HL-60 (cell line): ENCODE results near the gene PEX11A.

ENCODE experiments used
- DNase-seq, 2 experiments: peaks; one replicate each; pipeline ENCODE4 v3.0.0-alpha.2; 2010 to 2020; ENCODE audit warnings: low read depth in 1 of 2, low spot score in 1 of 2
- H3K27ac ChIP-seq: fragments of 250-450 bp; sonication (Bioruptor Pico); replicated peaks from 2 replicates; pipeline ENCODE4 v1.5.1; 2020; ENCODE audit warnings: mild to moderate bottlenecking, moderate library complexity
- H3K27me3 ChIP-seq: fragments of 250-450 bp; sonication (Bioruptor Pico); 2 replicates; pipeline ENCODE4 v1.5.1; 2021; ENCODE audit warnings: mild to moderate bottlenecking, moderate library complexity; ENCODE audit not compliant: insufficient read depth, poor library complexity, severe bottlenecking
- H3K4me3 ChIP-seq: replicated peaks from 2 replicates; pipeline ENCODE4 v1.5.1; 2011; ENCODE audit warnings: mild to moderate bottlenecking, control low read depth, low read length; ENCODE audit not compliant: insufficient read depth
- GABPA ChIP-seq: IDR thresholded peaks from 2 replicates; pipeline ENCODE4 v1.6.1; 2012; ENCODE audit warnings: low read depth
- POLR2AphosphoS5 ChIP-seq: IDR thresholded peaks from 2 replicates; pipeline ENCODE4 v1.6.1; 2012; ENCODE audit warnings: low read depth
- SPI1 ChIP-seq: IDR thresholded peaks from 2 replicates; pipeline ENCODE4 v1.6.1; 2012; ENCODE audit warnings: low read depth, mild to moderate bottlenecking, borderline replicate concordance
- TF ChIP-seq, protein P1 (sequence below): IDR thresholded peaks from 2 replicates; pipeline ENCODE4 v1.6.1; 2012; ENCODE audit warnings: low read depth; ENCODE audit not compliant: insufficient replicate concordance
- TF ChIP-seq, protein P2 (sequence below): IDR thresholded peaks from one replicate; pipeline ENCODE4 v1.5.1; 2011; ENCODE audit warnings: low read length, control low read depth, inconsistent platforms; ENCODE audit not compliant: insufficient read depth

The PEX11A gene

GRCh38 chr15:89660556-89660955, 30.0 kb downstream of the PEX11A start:
- H3K27ac ChIP-seq: no peak overlapping the region
- H3K4me3 ChIP-seq: no peak overlapping the region
- DNase-seq: no peak
- TF ChIP-seq, protein P1, sequence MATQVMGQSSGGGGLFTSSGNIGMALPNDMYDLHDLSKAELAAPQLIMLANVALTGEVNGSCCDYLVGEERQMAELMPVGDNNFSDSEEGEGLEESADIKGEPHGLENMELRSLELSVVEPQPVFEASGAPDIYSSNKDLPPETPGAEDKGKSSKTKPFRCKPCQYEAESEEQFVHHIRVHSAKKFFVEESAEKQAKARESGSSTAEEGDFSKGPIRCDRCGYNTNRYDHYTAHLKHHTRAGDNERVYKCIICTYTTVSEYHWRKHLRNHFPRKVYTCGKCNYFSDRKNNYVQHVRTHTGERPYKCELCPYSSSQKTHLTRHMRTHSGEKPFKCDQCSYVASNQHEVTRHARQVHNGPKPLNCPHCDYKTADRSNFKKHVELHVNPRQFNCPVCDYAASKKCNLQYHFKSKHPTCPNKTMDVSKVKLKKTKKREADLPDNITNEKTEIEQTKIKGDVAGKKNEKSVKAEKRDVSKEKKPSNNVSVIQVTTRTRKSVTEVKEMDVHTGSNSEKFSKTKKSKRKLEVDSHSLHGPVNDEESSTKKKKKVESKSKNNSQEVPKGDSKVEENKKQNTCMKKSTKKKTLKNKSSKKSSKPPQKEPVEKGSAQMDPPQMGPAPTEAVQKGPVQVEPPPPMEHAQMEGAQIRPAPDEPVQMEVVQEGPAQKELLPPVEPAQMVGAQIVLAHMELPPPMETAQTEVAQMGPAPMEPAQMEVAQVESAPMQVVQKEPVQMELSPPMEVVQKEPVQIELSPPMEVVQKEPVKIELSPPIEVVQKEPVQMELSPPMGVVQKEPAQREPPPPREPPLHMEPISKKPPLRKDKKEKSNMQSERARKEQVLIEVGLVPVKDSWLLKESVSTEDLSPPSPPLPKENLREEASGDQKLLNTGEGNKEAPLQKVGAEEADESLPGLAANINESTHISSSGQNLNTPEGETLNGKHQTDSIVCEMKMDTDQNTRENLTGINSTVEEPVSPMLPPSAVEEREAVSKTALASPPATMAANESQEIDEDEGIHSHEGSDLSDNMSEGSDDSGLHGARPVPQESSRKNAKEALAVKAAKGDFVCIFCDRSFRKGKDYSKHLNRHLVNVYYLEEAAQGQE: no peak
- TF ChIP-seq, protein P2, sequence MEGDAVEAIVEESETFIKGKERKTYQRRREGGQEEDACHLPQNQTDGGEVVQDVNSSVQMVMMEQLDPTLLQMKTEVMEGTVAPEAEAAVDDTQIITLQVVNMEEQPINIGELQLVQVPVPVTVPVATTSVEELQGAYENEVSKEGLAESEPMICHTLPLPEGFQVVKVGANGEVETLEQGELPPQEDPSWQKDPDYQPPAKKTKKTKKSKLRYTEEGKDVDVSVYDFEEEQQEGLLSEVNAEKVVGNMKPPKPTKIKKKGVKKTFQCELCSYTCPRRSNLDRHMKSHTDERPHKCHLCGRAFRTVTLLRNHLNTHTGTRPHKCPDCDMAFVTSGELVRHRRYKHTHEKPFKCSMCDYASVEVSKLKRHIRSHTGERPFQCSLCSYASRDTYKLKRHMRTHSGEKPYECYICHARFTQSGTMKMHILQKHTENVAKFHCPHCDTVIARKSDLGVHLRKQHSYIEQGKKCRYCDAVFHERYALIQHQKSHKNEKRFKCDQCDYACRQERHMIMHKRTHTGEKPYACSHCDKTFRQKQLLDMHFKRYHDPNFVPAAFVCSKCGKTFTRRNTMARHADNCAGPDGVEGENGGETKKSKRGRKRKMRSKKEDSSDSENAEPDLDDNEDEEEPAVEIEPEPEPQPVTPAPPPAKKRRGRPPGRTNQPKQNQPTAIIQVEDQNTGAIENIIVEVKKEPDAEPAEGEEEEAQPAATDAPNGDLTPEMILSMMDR: no peak
- TF ChIP-seq GABPA: no peak
- TF ChIP-seq SPI1: no peak
- TF ChIP-seq POLR2AphosphoS5: no peak
- H3K27me3 ChIP-seq: peaks cover 19% of the 10 kb centered on the region

DNA sequence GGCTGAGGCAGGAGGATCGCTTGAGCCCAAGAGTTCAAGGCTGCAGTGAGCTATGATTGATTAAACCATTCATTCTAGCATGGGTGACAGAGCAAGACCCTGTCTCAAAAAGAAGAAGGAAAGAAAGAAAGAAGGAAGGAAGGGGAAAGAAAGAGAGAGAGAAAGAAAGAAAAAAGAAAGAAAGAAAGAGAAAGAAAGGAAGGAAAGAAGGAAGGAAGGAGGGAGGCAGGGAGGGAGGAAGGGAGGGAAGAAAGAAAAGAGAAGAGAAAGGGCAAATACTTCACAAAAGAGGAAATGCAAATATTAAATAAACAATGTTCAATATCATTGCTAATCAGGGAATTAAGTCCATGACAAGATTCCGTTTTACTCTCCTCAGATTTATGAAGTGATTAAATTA, 31.3 kb downstream of the PEX11A start:
- H3K27me3 ChIP-seq: peaks cover 21% of the 10 kb centered on the region
- no peak for TF ChIP-seq SPI1
- TF ChIP-seq, protein P1: no peak
- TF ChIP-seq POLR2AphosphoS5: no peak
- TF ChIP-seq, protein P2: no peak
- no peak for TF ChIP-seq GABPA
- DNase-seq: no peak
- H3K4me3 ChIP-seq: no peak overlapping the region
- no peak overlapping the region for H3K27ac ChIP-seq

DNA sequence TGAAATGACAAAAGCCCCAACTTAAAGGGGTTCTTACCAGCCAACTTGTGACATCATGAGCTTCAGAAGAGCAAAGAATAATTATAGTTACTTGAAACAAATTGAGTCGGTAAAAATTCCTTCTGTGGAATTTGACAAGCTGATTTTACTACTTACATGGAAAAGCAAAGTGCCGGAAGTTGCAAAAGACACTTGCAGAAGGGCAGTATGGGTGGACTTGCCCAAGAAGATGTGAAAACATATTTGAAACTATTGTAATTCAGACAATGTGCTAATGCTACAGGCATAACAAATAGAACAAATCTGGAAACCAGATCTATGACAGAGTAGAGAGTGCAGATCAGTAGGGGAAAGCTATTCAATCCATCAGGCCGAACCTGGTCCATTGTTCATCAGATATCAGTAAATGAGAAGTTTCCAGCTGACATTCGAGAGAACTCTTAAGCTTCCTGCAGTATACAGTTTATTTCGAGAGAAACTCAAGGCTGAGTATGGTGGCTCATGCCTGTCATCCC, 32.8 kb downstream of the PEX11A start:
- DNase-seq: no peak
- peaks cover 30% of the 10 kb centered on the region for H3K27me3 ChIP-seq
- H3K4me3 ChIP-seq: no peak overlapping the region
- TF ChIP-seq GABPA (no peak), POLR2AphosphoS5 (no peak), SPI1 (no peak)
- TF ChIP-seq, protein P2: no peak
- TF ChIP-seq, protein P1: no peak
- no peak overlapping the region for H3K27ac ChIP-seq
